ACHN (cell line): ENCODE data around the gene EDN3.

ENCODE experiments used
- DNase-seq: peaks from one replicate; pipeline ENCODE4 v3.0.0-alpha.2; 2015
- in situ Hi-C: cut with HindIII; loops from 2 replicates; pipeline ENCODE4 v1.10.0; 2017; ENCODE audit warnings: low sequenced_read_pairs, low pct_ligation_motif_present, low pct_unique_long_range_greater_than_20kb

EDN3 gene

DNA sequence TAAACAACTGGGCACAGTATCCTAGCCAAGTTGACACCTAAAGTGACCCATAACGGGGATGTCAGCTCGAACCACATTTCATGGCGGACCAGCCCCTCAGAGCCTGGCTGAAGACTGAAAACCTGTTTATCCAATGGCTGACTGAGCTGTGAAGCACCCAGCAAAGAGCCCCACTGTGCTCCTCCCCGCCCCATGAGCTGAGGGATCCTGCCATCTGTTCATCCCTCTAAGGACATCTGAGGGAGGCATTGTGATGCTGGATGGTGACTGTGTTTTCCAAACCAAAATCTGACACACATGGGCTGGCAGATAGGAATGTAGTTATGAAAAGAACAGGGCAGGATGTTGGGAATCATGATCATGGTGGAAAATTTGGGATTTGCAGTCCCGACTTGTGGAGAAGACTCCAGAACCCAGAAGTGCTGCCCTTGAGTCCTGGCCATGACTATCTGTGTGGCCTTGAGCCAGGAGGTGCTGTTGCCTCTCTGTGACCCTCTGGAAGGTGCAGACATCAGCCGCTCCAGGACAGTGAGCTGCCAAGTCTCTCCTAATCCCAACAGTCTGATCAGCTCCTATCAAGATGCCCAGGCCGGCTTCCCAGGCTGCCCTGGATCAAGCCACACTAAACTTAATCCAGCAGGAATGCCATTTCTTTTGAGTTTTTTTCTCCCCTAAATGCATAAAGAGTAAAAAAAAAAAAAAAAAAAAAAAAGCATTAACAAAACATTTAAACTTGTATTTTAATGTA, 5.7 kb downstream of the EDN3 start:
- no peak for DNase-seq
- in situ Hi-C loops, result no loop called here

DNA sequence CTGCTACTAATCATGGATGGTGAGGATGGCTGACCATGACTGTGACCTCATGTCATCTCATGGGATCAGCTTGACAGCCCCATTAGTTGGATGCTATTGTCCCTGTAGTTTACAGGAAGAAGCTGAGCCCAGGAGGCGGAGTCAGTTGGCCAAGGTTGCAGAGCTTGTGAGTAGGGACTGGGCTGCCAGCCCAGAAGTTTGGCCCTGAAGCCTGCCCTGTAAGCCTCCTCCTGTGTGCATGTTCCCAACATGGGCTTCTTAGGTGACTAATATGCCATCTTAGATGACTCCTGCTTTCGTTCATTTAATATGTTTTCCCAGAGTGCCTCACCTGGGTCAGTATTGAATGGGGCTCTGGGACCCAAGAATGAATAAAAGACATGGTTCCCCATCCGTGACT, 6.9 kb downstream of the EDN3 start:
- in situ Hi-C loops, result no loop called here
- DNase-seq, result no peak

DNA sequence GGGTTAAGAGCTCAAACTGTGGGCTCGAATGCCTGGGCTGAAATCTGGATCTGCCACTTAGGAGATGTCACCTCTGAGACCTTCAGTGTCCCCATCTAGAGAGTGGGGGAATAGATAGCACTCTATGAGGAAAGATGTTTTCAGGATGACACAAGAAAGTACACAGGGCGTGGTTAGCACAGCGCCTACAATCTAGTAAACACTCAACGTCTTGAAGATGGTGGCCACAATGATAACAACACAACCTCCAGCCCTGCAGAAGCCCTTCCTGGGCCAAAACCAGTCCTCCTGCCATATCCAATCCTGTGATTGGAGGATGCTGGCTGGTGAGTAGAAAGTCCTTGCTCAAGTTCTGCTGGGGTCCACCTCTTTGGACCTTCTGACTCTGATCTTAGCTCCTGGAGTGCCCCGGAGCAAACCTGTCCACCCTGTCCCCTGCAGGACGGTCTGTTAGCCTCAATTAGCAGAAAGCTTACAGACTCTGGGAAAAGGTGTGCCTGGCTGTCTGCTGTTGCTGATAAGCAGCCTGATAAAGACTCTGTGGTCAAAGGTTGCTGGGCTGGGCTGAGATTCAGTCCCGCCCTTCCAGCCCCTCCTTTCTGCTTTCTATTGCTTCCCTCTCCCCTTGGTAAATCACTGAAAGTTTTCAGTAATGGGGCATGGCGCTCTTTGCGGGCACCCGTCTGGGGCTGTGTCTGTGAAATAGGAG, 8.2 kb downstream of the EDN3 start:
- DNase-seq, result no peak
- in situ Hi-C loops, result no loop called here

DNA sequence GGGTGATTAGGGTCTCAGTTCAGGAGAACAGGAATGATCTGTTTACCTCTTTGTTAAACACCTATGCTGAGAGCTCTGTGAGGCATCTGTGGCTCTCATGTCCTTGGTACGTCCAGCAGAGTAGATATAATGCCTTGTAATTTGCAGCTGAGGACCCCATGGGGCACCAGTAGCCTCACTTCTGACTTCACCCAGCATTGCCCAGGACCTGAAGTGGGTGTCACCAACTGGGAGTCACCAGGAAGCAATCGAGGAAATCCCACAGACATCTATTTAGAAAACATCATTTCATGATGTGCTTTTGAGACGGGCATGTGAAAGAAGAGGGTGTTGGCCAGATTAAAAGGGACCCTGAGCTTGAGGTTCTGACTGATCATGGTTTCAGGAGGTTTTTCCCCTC, 8.8 kb downstream of the EDN3 start:
- no peak for DNase-seq
- in situ Hi-C loops, result no loop called here

DNA sequence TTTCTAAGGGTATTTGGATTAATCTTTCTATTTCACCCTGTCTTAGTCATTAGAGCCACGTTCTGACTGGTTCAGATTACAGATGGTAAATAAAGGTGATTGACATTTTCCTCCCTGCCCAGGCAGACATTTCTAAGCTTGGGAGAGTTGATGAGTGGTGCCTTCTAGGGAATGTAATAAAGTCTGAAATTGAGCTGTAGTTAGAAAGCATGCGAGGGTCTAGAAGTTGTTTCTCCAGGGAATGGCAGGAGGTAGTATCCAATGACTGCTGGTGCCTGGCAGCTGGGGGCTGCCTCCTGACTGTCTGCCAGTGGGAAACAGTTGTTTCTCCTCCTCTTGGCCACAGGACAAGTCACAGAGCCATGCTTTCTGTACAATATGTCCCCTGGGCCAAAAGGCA, 14.6 kb downstream of the EDN3 start:
- no peak for DNase-seq
- in situ Hi-C loops, result no loop called here

DNA sequence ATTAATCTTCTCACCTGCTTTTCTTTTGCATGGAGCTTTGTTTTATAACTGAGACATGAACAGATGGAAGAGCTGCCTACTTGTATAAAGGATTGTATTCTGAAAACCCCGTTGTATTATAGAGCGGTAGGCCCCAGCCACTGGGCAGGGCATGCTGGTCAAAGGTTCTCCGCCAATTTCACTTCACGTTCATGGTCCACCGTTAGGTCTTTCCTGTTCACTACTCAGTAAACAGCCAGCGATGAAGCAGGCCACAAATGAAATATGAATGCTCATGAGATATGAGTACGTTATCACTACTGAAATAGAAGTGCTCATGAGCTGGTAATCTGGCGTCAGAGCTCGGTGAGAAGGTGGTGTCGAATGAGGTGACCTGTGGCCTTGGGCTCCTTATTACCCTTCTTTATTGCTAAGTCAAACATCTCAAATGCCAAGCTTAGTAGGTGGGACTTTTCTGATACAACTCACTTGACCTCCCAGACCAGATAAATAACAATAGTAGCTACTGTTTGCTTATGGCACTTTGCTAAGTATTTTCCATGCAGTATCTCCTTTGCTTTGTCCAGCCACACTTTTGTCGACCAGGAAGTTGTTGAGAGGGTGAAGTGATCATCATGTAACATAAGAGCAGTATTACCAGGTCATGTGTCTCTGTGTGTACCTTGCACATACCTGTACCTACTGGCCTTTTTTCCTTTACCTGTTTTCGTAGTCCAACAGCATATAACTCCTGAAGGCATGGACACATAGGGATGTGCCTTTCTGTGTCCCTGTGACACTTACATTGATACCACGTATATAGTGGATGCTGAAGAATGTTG, 16.7 kb downstream of the EDN3 start:
- in situ Hi-C loops, result no loop called here
- no peak for DNase-seq

DNA sequence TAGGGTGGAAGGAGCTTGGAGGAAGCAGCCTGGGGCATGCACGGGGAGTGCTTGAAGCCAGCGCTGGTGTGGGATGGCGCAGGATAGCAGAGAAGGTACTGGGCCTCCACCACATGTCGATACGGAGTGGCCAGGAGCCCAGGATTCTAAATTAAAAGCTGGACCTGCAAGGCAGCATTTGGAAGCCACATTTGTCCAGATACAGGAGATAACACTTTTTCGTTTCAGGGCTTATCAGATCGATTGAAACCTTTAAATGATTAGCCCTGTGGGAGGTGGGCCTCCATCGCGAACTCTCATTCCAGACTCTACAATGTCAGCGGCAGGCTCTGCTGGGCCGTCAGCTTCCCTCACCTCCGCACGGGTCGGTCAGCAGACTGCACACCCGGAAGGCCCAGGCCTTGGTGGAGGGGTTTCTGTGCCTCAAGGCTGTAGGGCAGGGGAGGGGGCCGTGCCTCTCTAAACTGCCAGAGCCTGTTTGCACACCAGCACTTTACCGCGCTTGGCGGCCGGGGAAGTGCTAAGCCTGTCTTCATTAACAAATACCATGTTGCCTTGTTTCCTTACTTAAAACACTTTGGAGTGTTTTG, 17.9 kb downstream of the EDN3 start:
- in situ Hi-C loops, result no loop called here
- no peak for DNase-seq

DNA sequence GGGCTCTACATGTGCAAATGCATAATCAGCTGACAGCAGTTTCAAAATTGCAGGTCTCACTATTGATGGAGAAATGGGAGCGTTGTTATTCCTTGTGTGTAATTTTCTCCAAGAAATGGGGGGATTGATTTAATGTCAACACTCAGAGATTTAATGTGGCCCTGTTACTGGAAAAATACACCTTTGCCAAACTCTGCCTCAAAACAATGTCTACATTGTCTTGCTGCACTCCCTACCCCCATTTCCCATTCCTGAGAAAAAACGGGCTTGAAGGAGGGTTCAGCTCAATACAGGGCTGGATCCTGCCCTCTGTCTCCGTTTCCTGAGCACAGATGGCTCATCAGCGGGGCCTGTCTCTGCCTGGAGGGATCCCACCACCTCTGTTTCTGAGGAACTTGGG, 18.4 kb downstream of the EDN3 start:
- in situ Hi-C loops, result no loop called here

DNA sequence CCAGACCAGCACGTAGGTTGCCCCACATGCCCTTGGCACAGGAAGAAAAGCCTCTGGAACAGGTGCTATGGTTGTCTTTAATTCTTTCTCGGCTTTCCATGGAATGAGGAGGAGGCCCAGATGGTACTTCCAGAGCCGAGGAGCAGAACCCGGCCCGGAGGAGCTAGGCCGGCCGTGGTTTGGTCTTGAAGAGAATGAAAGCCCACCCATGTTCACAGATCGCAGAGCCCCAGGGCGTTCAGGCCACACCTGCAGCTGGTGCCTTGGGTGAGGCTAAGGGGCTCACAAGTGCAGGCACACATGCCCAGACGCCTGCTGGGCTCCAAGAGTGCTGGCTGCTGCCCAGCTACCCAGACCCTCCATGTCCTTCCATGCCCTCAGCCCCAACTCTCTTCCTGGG, 20.0 kb downstream of the EDN3 start:
- DNase-seq, result no peak
- in situ Hi-C loops, result no loop called here

More for the DNA sequence above, 18.4 kb downstream of the EDN3 start:
- DNase-seq, result no peak

DNA sequence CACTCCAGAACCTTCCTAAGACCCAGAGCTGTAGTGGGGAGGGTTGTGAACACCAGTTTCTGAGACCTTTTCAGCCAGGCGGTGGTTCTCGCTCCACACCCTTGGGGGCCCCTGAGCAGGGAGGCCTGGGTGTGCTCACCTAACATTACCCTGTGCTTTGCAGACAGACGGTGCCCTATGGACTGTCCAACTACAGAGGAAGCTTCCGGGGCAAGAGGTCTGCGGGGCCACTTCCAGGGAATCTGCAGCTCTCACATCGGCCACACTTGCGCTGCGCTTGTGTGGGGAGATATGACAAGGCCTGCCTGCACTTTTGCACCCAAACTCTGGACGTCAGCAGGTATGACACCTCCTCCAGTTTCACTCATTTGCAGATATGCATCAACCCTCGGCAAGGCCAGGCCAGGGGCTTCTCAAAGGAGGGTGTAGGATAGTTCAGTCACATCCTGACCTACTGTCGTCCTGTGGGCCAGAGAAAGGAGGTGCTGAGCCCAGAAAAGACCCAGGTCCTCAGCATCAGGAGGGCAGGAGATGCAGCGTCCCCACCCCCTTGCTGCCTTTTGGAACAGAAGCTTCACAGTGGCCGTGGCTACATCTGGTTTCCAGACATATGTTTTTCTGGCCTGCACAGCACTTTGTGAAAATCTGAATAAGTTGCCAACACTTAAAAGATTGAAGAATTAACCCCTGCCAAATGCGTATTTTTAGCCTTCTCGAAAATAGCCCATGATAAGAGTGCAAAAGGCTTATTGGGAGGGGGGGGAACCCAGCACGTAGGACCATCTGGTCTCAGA, 20.6 kb downstream of the EDN3 start:
- DNase-seq, result no peak
- in situ Hi-C loops, result no loop called here

DNA sequence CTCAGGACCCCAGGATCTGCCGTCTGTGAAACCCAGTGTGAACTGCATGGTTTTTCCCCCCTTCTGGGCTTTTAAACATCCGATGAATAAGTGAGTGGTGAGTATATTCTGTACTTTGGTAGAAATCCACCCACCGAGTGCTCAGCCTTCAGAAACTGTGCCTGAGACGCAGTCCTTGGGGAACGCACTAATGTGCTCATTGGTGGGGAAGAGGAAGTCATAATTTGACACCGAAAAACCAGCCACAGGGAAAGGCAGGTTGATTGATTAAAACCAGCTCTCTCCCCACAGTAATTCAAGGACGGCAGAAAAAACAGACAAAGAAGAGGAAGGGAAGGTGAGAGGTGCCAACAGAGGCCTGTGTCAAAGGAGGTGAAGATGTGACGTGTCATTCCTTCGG, 21.7 kb downstream of the EDN3 start:
- in situ Hi-C loops, result no loop called here
- DNase-seq, result no peak

DNA sequence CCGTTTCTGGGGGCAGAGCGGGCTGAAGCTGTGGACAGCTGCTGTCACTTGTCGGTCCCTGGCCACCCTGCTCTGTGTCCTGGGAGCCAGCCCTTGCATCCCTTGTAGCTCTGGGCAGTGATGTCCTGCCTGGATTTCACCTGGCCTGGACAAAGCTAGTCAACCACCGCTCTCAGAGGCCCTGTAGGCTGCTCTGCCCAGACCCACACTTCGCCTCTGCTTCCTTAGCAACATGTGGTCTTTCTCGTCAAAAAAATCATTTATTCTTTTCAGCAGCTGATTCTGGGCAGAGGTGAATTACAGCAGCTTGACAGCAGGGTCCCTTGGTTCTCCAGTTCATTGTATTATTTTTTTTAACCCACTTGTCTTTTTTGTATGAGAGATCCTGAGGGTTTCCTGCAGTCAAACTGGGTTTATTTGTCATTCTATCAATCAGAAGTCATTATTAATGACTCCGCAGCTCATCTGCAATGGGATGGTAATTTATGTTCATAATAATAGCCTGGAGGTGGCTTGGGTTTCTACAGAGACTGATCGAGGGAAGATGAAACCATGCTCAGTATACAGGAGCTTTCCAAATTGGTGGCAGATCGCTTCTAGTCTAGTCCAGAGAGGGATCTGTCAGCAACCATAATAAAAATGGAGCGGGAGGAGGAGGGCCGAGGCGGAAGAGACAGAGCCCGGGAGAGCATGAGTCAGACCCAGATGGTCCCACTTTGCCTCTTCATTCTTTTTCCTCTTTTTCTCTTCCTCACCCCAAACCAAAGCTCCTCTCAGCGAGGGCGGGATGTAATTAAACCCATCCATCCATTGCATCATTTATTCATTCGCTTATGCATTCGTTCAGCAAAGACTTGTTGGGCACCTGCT, 22.4 kb downstream of the EDN3 start:
- in situ Hi-C loops, result no loop called here

DNA sequence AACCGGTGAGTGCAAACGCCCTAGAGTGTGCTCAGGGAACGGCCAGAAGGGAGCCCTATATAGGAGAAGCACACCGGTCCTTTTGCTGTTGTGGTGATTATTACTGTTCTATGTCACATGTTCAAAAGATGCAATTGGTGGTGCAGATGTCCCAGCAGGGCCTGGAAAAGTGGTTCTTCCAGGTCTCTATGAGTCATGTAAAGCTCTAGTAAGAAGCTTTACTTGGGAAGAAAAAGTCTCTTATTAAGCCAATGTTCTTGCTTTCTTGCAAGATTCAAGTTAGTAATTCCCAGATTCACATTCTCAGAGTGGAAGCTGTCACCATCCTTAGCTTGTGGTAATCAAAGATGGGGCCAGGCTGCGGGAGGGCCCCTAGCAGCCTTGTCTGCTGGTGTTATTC, 23.3 kb downstream of the EDN3 start:
- DNase-seq, result no peak
- in situ Hi-C loops, result no loop called here

More for the DNA sequence above, 22.4 kb downstream of the EDN3 start:
- no peak for DNase-seq

DNA sequence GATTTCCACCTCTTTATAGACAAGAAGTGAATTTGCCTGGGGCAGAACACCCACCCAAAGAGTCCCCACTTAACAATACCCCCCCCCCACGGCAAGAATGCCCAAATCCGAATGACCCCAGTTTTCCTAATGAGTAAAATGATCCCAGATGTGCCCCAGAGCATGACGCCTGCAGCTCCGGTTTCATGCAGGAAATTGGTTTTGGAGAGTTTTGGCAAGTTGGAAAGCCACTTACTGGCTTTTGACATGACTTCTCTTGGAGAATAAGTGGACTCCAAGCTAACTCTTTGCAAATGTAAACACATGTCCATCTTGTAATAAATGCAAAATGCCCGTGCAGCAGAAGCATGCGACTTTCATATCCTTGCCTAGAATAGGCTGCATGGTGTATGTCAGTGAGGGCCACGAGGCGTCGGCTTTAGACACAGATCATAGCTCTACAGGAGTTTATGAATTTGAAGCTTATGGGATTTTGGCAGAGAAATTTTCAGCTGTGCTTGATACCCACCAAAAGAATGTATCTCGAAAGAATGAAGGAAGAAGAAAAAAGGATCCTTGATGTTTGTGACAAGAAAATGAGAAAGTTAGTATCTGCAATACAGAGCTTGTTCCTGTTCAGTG, 24.2 kb downstream of the EDN3 start:
- DNase-seq, result no peak
- in situ Hi-C loops, result no loop called here

DNA sequence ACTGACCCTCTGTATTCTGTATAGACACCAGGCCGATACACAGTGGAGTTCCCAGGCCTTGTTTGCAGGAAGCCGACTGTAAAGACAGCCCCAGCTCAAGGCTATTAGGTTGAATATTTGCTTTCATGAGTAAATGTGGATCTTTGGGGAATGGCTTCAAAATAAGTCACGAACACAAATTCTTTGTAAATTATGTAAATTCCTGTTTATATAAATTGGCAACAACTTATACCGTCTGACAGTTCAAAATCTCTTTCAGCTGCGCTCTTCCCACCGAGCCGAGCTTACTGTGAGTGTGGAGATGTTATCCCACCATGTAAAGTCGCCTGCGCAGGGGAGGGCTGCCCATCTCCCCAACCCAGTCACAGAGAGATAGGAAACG, 24.7 kb downstream of the EDN3 start:
- DNase-seq, result no peak
- in situ Hi-C loops, result no loop called here

DNA sequence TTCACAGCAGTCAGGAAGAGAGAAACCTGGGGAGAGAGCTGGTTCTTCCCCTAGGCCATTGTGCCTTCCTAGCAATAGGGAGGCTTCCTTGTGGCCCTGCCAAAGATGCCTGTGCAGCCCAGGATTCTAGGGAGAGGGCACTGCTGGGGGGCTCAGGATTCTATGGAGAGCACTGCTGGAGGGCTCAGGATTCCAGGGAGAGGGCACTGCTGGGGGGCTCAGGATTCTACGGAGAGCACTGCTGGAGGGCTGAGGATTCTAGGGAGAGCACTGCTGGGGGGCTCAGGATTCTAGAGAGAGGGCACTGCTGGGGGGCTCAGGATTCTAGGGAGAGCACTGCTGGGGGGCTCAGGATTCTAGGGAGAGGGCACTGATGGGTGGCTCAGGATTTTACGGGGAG, 25.8 kb downstream of the EDN3 start:
- in situ Hi-C loops, result no loop called here

DNA sequence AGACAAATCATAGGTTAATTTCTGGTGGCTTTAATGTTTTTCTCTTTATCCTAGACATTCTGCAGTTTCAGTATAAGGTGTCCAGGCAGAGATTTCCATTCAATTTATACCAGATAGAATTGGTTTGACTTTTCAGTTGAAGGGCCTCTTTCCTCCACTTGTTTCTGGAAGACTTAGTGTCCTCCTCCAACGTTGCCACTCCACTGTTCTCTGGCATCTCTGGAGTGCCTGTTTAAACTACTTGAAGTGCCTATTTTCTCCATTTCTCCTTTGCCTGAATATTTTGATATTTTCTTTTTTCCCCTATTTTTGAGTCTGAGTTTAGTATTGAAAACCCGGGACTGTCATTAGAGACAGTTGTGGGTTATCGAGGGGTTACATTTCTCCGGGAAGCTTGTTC, 27.7 kb downstream of the EDN3 start:
- no peak for DNase-seq
- in situ Hi-C loops, result no loop called here

More for the DNA sequence above, 25.8 kb downstream of the EDN3 start:
- DNase-seq, result no peak
